GM21576 (cell line): ENCODE measurements around the gene DNASE2.

ENCODE experiments used
- ATAC-seq: cut with Tn5 transposase; IDR thresholded peaks from one replicate; pipeline ENCODE4 v1.9.1; 2021; ENCODE audit warnings: mild to moderate bottlenecking, moderate library complexity; ENCODE audit not compliant: unreplicated experiment

Gene DNASE2

DNA sequence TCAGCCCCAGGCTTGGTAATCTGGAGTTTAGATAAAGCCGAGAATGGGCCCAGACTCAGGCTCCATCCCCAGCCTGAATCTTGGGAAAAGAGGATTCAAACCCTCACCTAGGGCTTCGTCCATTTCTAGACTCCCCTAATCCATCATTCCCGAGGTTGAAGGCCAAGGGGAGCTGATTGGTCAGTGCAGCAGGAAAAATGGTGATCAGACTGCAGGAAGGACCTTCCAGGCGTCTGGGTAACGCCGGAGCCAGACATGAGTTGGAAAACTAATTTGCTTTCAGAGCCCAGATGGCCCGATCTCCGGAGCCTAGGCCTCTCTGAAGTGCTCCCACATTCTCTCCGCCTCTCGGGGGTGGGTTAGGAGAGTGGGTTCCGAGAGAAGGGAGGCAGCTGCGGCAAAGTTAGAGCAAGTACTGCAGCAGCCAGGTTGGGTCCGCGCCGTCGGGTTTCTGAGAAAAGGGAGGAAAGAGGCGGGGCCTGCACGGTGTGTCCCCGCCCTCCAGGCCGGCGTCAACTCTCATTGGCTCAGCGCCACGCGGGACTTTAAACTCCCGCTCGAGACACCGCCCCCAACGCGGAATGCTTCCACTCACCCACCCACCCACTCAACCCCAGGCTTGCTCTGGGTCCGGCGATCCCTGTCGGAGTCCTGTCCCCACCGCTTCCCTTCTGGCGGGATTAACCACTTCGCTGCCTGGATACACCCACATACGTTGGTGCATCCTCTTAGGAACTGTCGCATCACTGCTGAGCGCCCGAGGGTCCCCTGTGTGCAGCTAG lies 46.1 kb downstream of the DNASE2 start:
- ATAC-seq: no peak

DNA sequence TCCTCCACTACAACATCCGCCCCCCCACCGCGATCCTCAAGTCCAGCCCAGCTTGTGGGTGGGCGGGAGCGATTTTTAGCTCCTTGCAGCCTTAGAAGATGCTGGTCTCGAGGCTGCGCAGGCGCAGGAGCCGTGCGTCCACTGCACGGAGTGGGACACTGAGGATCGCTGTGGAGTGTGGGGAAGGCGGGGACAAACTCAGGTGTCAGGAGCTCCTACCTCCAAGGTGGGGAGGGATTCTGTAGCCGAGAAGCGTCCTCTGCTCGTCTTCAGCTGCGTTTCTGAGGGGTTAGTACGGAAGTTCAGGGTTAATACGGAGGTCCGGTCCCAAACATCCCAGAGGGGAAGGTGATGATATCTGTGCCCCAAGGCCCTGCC lies 46.7 kb downstream of the DNASE2 start, which contains the start of gene RTBDN:
Gene RTBDN, minus strand, starts transcription at position 14 of the 378 bp plus-strand sequence. CDS start 4,600 bp downstream, outside the sequence.
- no peak for ATAC-seq

DNA sequence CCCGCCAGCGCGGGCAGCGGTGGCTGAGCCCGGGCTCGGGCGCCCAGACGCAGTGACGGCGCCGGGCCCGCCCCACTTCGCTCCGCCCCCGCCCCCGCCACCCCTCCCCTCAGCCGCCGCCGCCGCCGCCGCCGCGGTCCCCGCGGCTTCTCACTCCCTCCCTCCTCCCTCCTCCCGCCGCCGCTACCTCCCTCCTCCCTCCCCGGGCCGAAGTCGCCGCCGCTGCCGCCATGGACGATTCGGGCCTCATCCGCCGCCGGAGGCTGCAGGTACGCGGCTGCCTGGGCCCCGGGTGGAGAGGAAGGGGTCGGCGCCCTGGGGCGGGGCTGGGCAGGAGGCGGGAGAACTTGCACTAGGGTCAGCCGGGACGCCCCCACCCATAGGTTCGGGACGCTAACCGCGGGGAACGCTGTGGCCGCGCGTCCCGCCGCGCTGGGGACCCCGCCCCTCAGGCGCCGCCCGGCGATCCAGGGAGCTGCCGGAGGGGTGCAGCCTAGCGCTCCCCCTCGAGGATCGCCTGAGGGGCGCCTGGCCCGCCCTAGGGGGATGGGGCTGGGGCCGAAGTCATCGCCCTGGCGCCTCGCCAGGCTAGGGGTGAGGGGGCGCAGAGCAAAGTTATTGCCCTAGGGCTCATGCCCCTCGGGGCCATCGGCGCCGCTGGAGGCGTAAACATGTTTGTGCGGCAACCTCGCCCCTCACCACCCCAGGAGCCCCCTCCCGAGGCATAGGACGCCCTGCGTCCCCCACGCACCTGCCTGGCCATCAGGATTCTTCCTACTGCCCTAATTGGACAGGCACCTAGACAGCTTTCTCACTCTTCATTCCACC lies 47.3 kb downstream of the DNASE2 start:
- no peak for ATAC-seq

DNA sequence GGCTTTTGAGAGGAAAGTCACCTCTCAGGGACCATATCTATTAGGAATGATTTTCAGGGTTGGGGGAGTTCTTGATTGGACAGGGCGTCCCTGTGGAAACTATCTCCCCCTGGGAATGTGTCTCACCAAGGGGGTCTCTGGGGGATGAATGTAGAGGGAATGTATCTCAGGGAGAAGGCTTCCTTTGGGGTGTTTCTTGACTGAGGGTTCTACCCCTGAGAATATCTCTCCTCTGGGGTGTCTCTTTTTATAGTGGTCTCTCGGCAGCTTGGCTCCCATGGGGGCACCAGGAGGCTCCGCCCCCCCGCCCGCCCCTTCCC lies 47.9 kb downstream of the DNASE2 start:
- ATAC-seq: no peak

DNA sequence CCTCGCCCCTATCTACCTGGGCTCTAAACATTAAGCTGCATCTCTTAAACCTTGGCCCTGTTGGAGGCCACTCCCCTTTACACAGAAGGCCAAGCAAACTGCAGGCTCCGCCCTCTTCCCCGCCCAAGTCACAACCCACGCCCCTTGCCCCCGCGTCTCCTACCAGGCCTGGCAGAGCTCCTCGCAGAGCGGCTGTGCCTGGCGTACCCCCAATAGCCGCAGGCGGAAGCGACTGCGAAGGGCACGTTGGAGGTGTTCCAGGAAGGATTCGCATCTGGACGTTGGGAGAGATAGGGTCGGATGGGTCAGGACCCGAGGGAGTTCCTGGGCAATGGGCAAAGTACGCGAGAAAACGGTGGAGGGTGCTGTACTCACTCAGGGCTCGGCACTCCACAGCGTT lies 52.8 kb downstream of the DNASE2 start:
- ATAC-seq: no peak

DNA sequence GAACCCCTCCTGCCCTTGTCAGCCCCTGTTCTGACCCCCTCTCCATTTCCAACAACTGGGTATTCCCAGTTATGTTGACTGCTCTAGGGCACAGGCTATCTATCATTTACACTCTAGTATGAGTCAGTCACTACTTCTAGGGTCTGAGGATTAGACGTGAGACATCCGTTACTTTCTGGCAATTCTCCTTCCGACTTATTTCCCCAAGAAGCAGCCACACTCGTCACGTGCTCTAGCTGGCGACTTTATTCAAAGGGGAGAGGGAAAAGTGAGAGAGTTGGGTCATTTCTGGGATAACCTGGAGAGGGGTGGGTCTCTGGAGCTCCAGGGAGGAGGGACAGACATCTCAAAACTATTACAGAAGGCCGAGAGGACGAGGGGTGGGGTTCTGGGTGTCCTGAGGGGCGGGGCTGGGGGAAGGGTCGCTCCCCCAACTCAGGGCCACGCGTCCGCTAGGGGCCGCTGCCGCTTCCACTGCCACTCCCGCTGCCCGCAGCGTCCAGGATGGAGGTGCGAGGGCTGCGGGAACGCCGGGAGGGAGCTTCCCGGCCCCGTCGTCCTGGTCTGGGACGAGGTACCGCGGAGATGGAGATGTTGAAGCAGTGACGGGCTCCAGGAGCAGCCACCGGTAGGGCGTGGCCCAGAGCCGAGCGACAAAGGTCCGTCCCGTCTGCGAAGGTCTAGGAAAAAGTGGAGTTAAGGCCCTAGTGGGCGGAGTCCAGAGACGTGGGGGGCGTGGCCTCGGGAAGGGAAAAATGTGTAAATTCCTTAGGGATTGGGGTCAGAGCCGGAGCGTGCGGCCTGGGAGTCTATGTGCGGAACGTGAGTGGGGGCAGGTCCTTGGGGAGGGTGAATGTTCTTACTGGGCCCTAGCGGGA lies 55.8 kb downstream of the DNASE2 start:
- ATAC-seq: no peak
